ENCODE data around the gene KHK.
"Not testable (repeated sequence)": the region's sequence is repeated elsewhere in the genome, so short reads cannot be mapped to it uniquely, and the experiment has no call there.

Gene KHK

DNA sequence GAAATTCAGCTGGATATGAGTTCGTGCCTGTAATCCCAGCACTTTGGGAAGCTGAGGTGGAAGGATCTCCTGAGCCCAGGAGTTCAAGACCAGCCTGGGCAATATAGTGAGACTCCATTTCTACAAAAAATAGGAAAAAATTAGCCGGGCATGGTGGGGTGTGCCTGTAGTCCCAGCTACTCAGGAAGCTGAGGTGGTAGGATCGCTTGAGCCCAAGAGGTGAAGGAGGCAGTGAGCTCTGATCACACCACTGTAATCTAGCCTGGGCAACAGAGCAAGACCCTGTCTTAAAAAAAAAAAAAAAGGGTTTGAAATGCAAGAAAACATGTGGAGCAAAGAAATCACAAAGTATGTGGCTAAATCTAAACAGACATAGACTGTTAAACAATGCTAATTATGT, 22.5 kb downstream of the KHK start:
- Histone ChIP-seq H3K27me3 (ENCODE audit: control insufficient read depth in 1 of 2, insufficient read depth in 2 of 2, low read length in 2 of 2) (no peaks in the 10 kb centered on the region), H3K4me3 (ENCODE audit: low read depth in 1 of 2, low read length in 2 of 2) (no peak overlapping the region), H3K9ac (ENCODE audit: low read length) (no peak overlapping the region), H3K36me3 (ENCODE audit: insufficient read depth, low read length) (no peaks in the 10 kb centered on the region), H3K9me3 (ENCODE audit: low read length) (no peaks in the 10 kb centered on the region), H3K27ac (ENCODE audit: low read depth, low read length) (no peak overlapping the region), H3K4me1 (ENCODE audit: insufficient read depth, low read length) (no peaks in the 10 kb centered on the region)

DNA sequence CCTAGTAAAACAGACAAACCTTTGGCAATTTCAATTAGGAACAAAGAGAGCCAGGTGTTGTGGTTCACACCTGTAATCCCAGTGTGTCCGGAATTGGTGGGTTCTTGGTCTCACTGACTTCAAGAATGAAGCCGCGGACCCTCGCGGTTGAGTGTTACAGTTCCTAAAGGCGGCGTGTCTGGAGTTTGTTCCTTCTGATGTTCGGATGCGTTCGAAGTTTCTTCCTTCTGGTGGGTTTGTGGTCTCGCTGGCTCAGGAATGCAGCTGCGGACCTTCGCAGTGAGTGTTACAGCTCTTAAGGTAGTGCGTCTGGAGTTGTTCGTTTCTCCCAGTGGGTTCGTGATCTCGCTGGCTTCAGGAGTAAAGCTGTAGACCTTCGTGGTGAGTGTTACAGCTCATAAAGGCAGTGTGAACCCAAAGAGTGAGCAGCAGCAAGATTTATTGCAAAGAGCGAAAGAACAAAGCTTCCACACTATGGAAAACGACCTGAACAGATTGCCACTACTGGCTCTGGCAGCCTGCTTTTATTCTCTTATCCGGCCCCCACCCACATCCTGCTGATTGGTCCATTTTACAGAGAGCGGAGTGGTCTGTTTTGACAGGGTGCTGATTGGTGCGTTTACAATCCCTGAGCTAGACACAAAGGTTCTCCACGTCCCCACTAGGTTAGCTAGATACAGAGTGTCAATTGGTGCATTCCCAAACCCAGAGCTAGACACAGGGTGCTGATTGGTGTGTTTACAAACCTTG, 24.2 kb downstream of the KHK start:
- H3K27me3 ChIP-seq (ENCODE audit: control insufficient read depth in 1 of 2, insufficient read depth in 2 of 2, low read length in 2 of 2); H3K4me1 ChIP-seq (ENCODE audit: insufficient read depth, low read length); H3K9me3 ChIP-seq (ENCODE audit: low read length); H3K9ac ChIP-seq (ENCODE audit: low read length); H3K27ac ChIP-seq (ENCODE audit: low read depth, low read length); H3K36me3 ChIP-seq (ENCODE audit: insufficient read depth, low read length); H3K4me3 ChIP-seq (ENCODE audit: low read depth in 1 of 2, low read length in 2 of 2): not testable (repeated sequence)

DNA sequence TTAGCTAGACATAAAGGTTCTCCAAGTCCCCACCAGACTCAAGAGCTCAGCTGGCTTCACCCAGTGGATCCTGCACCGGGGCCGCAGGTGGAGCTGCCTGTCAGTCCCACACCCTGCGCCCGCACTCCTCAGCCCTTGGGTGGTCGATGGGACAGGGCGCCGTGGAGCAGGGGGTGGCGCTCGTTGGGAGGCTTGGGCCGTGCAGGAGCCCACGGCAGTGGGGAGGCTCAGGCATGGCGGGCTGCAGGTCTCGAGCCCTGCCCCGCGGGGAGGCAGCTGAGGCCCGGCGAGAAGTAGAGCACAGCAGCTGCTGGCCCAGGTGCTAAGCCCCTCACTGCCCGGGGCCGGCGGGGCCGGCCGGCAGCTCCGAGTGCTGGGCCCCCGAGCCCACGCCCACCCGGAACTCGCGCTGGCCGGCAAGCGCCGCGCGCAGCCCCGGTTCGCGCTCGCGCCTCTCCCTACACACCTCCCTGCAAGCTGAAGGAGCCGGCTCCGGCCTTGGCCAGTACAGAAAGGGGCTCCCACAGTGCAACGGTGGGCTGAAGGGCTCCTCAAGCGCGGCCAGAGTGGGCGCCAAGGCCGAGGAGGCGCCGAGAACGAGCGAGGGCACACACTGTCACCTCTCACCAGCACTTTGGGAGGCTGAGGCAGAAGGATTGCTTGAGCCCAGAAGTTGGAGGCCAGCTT, 25.0 kb downstream of the KHK start:
- not testable (repeated sequence) for H3K27ac ChIP-seq (ENCODE audit: low read depth, low read length); H3K36me3 ChIP-seq (ENCODE audit: insufficient read depth, low read length); H3K27me3 ChIP-seq (ENCODE audit: control insufficient read depth in 1 of 2, insufficient read depth in 2 of 2, low read length in 2 of 2); H3K4me3 ChIP-seq (ENCODE audit: low read depth in 1 of 2, low read length in 2 of 2); H3K4me1 ChIP-seq (ENCODE audit: insufficient read depth, low read length); H3K9ac ChIP-seq (ENCODE audit: low read length); H3K9me3 ChIP-seq (ENCODE audit: low read length)

DNA sequence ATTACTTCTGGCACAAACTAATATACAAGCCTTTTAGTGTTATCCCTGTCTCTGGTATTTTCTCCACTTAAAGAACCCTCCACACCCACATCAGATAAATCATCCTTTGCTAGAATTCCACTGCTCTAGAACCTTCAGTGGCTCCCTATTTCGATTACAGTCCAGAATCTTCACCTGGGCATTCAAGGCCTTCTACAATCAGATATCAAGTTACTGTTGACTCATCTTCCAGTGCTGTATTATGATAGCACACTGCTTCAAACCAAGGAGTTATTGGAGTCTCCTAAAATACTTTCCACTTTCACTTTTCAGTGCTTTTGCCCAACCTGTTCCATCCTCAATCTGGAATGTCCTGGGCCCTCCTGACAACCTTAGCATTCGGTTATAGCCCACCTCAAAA, 28.9 kb downstream of the KHK start:
- Histone ChIP-seq H3K9me3 (ENCODE audit: low read length) (no peaks in the 10 kb centered on the region), H3K4me3 (ENCODE audit: low read depth in 1 of 2, low read length in 2 of 2) (no peak overlapping the region), H3K4me1 (ENCODE audit: insufficient read depth, low read length) (peaks cover 6% of the 10 kb centered on the region), H3K9ac (ENCODE audit: low read length) (no peak overlapping the region), H3K36me3 (ENCODE audit: insufficient read depth, low read length) (no peaks in the 10 kb centered on the region), H3K27me3 (ENCODE audit: control insufficient read depth in 1 of 2, insufficient read depth in 2 of 2, low read length in 2 of 2) (peaks cover 8 to 13% of the 10 kb centered on the region in 2 donors), H3K27ac (ENCODE audit: low read depth, low read length) (no peak overlapping the region)

DNA sequence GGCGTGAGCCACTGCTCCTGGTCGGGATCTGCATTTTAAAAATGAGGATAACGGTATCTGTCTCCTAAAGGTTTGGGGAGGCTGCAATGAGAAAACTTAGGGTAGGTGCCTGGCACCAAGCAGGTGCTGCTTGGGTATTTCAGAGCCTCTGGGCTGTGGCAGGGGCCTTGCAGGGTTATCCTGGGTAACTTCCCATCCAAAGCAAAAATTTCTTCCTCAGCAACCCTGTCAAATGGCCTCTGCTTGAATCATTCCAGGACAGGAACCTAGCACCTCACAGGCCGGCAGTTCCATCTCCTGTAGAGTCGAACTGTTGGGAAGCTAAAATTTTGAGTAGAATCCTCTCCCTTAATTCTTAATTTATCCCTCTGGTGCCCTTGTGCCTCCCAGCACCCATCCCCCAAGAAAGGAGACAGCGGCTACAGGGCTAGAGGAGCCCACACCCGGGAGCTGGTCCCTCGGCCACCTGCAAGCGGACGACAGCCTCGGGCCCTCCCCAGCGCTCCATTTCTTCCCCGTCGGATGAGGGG, 31.5 kb downstream of the KHK start:
- Histone ChIP-seq H3K27me3 (ENCODE audit: control insufficient read depth in 1 of 2, insufficient read depth in 2 of 2, low read length in 2 of 2) (peaks cover 8 to 13% of the 10 kb centered on the region in 2 donors), H3K9me3 (ENCODE audit: low read length) (no peaks in the 10 kb centered on the region), H3K27ac (ENCODE audit: low read depth, low read length) (no peak overlapping the region), H3K4me3 (ENCODE audit: low read depth in 1 of 2, low read length in 2 of 2) (peak overlapping the region in 1 of 2 donors; percentile 7), H3K9ac (ENCODE audit: low read length) (no peak overlapping the region), H3K4me1 (ENCODE audit: insufficient read depth, low read length) (peaks cover 10% of the 10 kb centered on the region), H3K36me3 (ENCODE audit: insufficient read depth, low read length) (no peaks in the 10 kb centered on the region)

DNA sequence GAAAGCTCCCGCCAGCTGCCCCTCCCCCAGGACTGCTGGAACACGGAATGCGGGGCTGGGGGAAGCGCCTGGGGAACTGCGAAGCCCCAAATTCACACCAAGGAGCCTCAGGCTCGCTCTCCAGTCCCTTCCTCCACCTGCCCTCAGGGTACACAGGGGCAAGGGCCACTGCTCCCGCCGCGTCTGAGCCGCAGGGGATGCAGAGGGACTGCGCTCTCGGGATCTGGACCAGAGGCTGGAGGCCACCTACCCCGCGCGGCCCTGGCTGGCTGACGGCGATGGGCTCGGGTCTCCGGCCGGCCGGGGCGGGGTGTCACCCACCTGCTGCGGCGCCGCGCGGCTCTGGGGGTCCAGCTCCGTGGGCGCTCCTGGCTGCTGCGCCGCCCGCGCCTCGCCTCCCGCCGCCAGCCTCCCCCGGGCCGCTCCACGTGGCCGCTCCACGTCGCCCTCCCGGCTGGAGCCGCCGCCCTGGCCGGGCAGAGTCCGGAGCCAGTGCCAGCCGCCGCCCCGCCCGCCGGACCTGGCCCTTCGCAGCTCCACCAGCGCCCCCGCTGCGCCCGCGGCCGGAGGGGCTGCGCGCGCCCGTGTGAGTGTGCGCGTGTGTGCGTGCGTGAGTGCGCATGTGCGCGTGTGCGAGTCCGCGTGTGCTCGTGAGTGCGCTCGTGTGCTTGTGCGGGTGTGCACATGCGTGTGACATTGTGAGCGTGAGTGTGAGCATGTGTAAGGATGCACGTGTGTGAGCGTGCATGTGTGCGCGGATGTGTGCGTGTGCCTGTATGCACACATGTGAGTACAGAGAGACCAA, 32.2 kb downstream of the KHK start, which contains the start of gene CGREF1:
TSS of gene CGREF1 (minus strand) at position 604 of the 805 bp plus-strand sequence. CDS start 14,762 bp downstream, outside the sequence.
- no peak within 1 kb of the TSS for H3K27ac ChIP-seq (ENCODE audit: low read depth, low read length)
- peak within 1 kb of the TSS; percentile 7 to 42 for H3K4me3 ChIP-seq (ENCODE audit: low read depth in 1 of 2, low read length in 2 of 2)
- H3K27me3 ChIP-seq (ENCODE audit: control insufficient read depth in 1 of 2, insufficient read depth in 2 of 2, low read length in 2 of 2): peaks cover 8 to 13% of the 10 kb centered on the region in 2 donors
- peaks cover 13% of the 10 kb centered on the region for H3K4me1 ChIP-seq (ENCODE audit: insufficient read depth, low read length)
- H3K9ac ChIP-seq (ENCODE audit: low read length): no peak within 1 kb of the TSS
- H3K9me3 ChIP-seq (ENCODE audit: low read length): no peaks in the 10 kb centered on the region
- no peaks in the 10 kb centered on the region for H3K36me3 ChIP-seq (ENCODE audit: insufficient read depth, low read length)

DNA sequence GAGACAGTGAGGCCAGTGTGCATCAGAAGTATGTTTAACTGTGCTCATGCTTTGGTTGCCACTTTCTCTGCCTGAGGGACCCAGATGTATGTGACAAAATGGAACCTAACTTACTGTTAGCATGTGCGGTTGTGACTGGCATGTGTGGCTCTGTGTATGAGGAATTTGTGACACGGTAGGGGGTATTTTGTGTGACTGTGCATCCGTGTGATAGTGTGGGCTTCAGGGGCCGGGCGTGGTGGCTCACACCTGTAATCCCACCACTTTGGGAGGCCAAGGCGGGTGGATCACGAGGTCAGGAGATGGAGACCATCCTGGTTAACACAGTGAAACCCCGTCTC, 32.7 kb downstream of the KHK start:
- H3K9me3 ChIP-seq (ENCODE audit: low read length); H3K9ac ChIP-seq (ENCODE audit: low read length); H3K27ac ChIP-seq (ENCODE audit: low read depth, low read length); H3K36me3 ChIP-seq (ENCODE audit: insufficient read depth, low read length): not testable (repeated sequence)
- H3K27me3 ChIP-seq (ENCODE audit: control insufficient read depth in 1 of 2, insufficient read depth in 2 of 2, low read length in 2 of 2): peaks cover 8 to 13% of the 10 kb centered on the region in 2 donors
- H3K4me3 ChIP-seq (ENCODE audit: low read depth in 1 of 2, low read length in 2 of 2): peak overlapping the region in 1 of 2 donors; percentile 42
- peaks cover 17% of the 10 kb centered on the region for H3K4me1 ChIP-seq (ENCODE audit: insufficient read depth, low read length)

DNA sequence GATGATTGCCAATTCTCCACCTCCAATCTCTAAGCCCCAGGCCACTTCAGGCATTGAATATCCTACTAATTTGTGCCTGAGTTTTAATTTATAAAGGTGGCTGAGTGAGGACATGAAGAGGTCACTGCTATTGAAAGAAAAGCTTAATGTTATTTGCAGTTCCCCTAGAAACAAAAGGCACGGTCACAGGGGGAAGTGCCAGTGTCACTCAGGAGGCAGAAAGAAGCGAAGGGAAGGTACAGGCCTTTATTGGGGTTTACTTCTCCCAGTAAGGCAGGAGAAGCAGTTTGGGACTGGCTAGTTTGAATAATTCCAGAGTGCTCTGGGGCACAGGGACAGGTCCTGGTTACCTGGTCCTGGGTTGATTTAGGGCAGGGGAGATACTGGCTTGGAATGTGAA, 35.3 kb downstream of the KHK start:
- peaks cover 7 to 13% of the 10 kb centered on the region in 2 donors for H3K27me3 ChIP-seq (ENCODE audit: control insufficient read depth in 1 of 2, insufficient read depth in 2 of 2, low read length in 2 of 2)
- H3K9ac ChIP-seq (ENCODE audit: low read length): no peak overlapping the region
- peaks cover 17% of the 10 kb centered on the region for H3K4me1 ChIP-seq (ENCODE audit: insufficient read depth, low read length)

DNA sequence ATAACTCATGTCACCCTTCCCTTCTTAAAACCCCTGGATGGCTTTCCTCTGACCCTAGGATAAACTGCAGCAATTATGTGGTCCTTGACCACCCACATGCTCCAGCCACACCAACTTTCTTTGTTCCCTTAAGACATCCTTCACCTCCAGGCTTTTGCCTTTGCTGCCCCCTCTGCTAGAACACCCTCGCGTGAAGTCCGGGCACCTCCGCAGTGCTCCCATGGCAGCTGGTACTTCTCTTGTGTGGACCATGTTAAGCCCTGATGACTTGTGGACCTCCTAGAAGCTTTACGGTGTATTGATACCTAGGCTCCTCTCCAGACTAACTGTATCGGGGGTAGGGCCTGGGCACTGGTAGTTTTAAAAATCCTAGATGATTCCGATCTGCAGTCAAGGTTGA, 36.2 kb downstream of the KHK start:
- Histone ChIP-seq H3K27me3 (ENCODE audit: control insufficient read depth in 1 of 2, insufficient read depth in 2 of 2, low read length in 2 of 2) (peaks cover 0 to 8% of the 10 kb centered on the region in 2 donors), H3K9me3 (ENCODE audit: low read length) (no peaks in the 10 kb centered on the region), H3K27ac (ENCODE audit: low read depth, low read length) (no peak overlapping the region), H3K36me3 (ENCODE audit: insufficient read depth, low read length) (no peaks in the 10 kb centered on the region), H3K9ac (ENCODE audit: low read length) (no peak overlapping the region), H3K4me1 (ENCODE audit: insufficient read depth, low read length) (peaks cover 17% of the 10 kb centered on the region), H3K4me3 (ENCODE audit: low read depth in 1 of 2, low read length in 2 of 2) (peak overlapping the region in 1 of 2 donors; percentile 71)

More for the DNA sequence above, 35.3 kb downstream of the KHK start:
- no peak overlapping the region for H3K27ac ChIP-seq (ENCODE audit: low read depth, low read length)
- no peaks in the 10 kb centered on the region for H3K9me3 ChIP-seq (ENCODE audit: low read length)
- H3K36me3 ChIP-seq (ENCODE audit: insufficient read depth, low read length): no peaks in the 10 kb centered on the region
- H3K4me3 ChIP-seq (ENCODE audit: low read depth in 1 of 2, low read length in 2 of 2): no peak overlapping the region

DNA sequence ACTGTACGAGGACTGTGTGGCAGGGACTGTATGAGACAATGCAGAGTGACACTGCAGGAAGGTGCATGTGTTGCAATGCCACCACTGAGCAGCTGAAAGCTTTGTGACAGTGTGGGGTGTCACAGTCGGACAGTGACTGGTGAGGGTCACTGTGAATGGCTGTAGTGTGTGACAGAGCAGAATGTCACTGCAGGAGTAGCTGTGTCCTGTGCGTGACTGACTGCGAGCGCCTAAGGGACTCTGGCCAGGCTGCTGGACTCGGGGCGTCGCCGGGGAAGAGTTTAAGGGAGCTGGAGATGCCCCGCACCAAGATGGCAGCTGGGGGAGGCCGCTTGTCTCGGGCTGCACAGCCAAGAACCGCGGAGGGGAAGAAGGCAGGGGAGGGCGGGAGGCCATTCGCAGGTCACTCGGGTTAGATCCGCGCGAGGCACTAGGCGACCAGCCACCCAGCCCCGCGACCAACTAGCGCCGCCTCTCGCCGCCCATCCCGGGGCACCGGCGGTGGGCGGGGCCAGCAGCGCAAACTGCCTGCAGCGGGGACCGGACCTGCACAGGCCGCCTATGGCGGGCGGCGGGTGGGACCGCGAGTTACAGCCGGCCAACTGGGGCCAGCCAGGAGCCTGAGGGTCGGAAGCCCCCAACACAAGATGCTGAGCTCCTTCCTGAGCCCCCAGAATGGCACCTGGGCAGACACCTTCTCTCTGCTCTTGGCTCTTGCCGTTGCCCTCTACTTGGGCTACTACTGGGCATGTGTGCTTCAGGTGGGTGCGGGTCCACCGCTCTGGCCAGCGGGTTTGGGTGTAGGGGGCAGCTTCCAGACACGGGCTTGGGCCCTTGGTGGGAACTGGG, 37.0 kb downstream of the KHK start, which contains the start of gene ABHD1:
TSS of gene ABHD1 (plus strand) at position 514 of the 849 bp plus-strand sequence. CDS start at position 648, 134 bp downstream.
- Histone ChIP-seq H3K9ac (ENCODE audit: low read length) (no peak within 1 kb of the TSS), H3K9me3 (ENCODE audit: low read length) (no peaks in the 10 kb centered on the region), H3K4me1 (ENCODE audit: insufficient read depth, low read length) (peaks cover 11% of the 10 kb centered on the region), H3K36me3 (ENCODE audit: insufficient read depth, low read length) (no peaks in the 10 kb centered on the region), H3K4me3 (ENCODE audit: low read depth in 1 of 2, low read length in 2 of 2) (peak within 1 kb of the TSS; percentile 53 to 71), H3K27me3 (ENCODE audit: control insufficient read depth in 1 of 2, insufficient read depth in 2 of 2, low read length in 2 of 2) (peaks cover 0 to under 1% of the 10 kb centered on the region in 2 donors), H3K27ac (ENCODE audit: low read depth, low read length) (peak within 1 kb of the TSS; percentile 65)

Measured in muscle layer of colon (tissue), 2 donors.